HuH-7 (cell line): Measurements from ENCODE around the gene PLPP1.
"Not testable (repeated sequence)": the region's sequence is repeated elsewhere in the genome, so short reads cannot be mapped to it uniquely, and the experiment has no call there.

Experiments used
- DNase-seq: peaks from one replicate; pipeline ENCODE4 v3.0.0; 2011; ENCODE audit warnings: low spot score

The PLPP1 gene

GRCh38 chr5:55544341-55544740, 9.6 kb upstream of the PLPP1 start:
- no peak for DNase-seq

- DNase-seq: no peak
Measured at GRCh38 chr5:55541056-55541635, 6.4 kb upstream of the PLPP1 start.

DNA sequence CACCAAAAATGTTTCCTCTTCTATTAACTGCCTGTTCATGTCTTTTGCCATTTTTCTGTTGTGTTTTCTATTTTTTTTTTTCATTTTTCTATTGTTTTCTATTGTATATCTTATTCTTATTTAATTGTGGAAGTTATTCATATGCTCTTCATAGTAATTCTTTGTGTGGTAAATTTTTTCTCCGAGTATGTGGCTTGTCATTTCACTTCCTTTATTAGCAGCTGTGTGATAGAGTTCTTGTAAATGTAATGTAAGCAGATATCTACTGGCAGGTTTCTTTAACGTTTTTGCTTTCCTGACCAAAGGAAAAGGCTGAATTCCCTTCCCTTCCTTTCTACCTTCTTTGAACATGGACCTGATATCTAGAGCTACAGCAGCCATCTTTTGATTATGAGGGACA, 5.8 kb upstream of the PLPP1 start:
- no peak for DNase-seq

DNA sequence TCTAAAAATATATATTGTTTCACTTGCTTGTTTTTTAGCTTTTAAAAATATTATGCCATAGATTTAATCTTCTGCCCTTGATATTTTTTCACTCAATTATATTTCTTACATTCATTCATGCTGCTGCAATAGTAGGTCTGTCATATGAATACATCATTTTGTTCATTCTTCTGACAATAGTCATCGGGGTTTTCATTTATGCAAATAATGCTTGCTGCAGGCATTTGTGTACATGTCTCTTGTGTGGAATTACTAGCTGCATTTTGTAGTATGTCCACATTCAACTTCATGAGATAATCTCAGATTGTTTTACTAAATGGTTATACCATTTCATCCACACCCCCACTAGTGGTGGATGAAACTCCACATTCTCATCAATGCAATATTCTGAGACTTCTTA, 5.3 kb upstream of the PLPP1 start:
- no peak for DNase-seq

DNA sequence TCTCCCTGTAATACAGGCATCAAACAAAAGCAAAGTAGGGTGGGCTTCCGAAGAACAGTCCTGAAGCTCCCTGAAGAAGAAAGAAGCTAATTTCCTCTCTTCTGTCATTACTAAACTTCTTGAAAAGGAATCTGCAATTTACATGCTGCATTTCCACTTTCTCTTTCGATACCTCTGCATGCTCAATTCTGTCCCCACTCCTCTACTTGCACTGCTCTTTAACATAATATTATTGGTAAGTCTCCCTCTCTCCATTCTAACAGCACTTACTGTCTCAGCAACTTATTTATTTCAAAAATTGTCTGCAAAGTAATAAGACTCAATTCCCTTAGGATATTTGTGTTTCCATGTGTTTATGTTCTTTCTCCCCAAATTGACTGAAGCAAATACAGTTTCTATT, 3.9 kb upstream of the PLPP1 start:
- DNase-seq: no peak

GRCh38 chr5:55537315-55537714, 2.6 kb upstream of the PLPP1 start:
- DNase-seq: not testable (repeated sequence)

GRCh38 chr5:55535199-55535905, 588 bp upstream of the PLPP1 start:
- no peak for DNase-seq

GRCh38 chr5:55533521-55534435, 986 bp downstream of the PLPP1 start:
- peak; percentile 49 for DNase-seq

GRCh38 chr5:55530669-55531068, 4.1 kb downstream of the PLPP1 start:
- no peak for DNase-seq

- no peak for DNase-seq
Measured at GRCh38 chr5:55524816-55525215, 9.9 kb downstream of the PLPP1 start.

- DNase-seq: no peak
Measured at GRCh38 chr5:55523293-55523692, 11.5 kb downstream of the PLPP1 start.

- no peak for DNase-seq
Measured at GRCh38 chr5:55521881-55522280, 12.9 kb downstream of the PLPP1 start.

GRCh38 chr5:55520117-55520839, 14.5 kb downstream of the PLPP1 start:
- no peak for DNase-seq

- DNase-seq: no peak
Measured at GRCh38 chr5:55518831-55519390, 15.9 kb downstream of the PLPP1 start.

DNA sequence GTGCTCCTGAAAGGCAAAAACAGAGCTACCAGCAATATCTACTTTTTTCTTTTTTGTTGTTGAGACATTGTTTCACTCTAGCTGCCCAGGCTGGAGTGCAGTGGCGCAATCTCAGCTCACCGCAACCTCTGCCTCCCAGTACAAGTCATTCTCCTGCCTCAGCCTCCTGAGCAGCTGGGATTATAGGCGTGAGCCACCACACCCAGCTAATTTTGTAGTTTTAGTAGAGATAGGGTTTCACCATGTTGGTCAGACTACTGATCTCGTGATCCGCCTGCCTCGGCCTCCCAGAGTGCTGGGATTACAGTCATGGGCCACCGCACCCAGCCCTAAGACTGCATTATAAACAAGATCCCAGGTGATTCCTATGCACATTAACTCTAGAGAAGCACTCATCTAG, 17.0 kb downstream of the PLPP1 start:
- DNase-seq: no peak

DNA sequence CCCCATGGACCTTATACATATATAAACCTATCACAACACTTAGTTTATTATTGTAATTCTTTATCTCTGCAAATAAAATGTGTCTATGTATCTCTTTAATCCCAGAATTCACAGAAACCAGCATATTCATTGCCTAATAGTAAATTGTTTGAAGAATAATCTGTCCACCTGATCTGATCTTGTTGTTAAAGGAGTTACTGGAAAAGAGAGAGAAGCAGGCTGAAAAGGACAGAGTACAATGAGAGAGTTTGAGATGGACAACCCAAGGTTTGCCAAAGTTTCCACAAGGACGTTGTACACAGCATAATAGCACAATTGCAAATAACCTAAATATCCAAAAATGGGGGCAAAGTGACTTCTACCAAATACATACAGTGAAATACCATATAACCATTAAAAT, 23.8 kb downstream of the PLPP1 start:
- no peak for DNase-seq

DNA sequence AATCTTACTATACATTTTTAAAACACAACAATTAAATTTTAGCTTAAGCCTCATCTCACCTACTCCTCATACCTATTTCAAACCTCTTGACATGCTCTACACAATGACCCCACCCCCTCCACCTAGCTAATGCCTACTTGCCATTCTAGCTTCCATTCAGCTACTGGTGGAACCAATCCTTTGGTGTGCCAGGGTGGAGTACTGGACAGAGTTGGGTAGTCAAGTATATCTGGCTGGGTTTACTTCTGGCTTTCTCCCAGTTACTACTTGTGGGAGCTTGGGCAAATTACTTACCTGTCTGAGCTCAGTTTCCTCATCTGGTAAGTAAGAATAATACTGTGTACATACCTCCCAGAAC, 24.3 kb downstream of the PLPP1 start:
- no peak for DNase-seq

GRCh38 chr5:55509796-55510522, 24.8 kb downstream of the PLPP1 start:
- DNase-seq: no peak

- no peak for DNase-seq
Measured at GRCh38 chr5:55509097-55509496, 25.7 kb downstream of the PLPP1 start.

GRCh38 chr5:55507574-55507973, 27.2 kb downstream of the PLPP1 start:
- no peak for DNase-seq

DNA sequence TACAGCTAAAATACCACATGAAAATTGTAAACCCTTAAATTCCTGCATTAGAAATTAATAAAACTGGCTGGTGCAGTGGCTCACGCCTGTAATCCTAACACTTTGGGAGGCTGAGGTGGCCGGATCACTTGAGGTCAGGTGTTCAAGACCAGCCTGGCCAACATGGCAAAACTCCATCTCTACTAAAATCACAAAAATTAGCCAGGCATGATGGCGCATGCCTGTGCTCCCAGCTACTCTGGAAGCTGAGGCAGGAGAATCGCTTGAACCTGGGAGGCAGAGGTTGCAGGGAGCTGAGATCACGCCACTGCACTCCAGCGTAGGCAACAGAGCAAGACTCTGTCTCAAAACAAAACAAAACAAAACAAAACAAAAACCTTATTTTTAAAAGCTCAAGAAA, 29.1 kb downstream of the PLPP1 start:
- DNase-seq: not testable (repeated sequence)
